Suprapubic skin (tissue), 4 donors: ENCODE data around the gene PPIP5K1. TPM values are rescaled to one million over a fixed set of nuclear protein-coding genes. Genes with fewer than 3 reads are reported as not detected.

Experiments
- DNase-seq, 2 donors: peaks; one replicate each; pipeline ENCODE4 v3.0.0-alpha.2; 2019; ENCODE audit warnings: low spot score in 2 of 2
- H3K27ac ChIP-seq: fragments of 200-600 bp; sonication (generic); one replicate; pipeline ENCODE4 v1.5.1; 2019
- H3K27me3 ChIP-seq: fragments of 200-600 bp; sonication (generic); one replicate; pipeline ENCODE4 v1.5.1; 2019
- H3K36me3 ChIP-seq: fragments of 200-600 bp; sonication (generic); one replicate; pipeline ENCODE4 v1.5.1; 2019
- H3K4me1 ChIP-seq: fragments of 200-600 bp; sonication (generic); one replicate; pipeline ENCODE4 v1.5.1; 2019
- H3K4me3 ChIP-seq: fragments of 200-600 bp; sonication (generic); one replicate; pipeline ENCODE4 v1.5.1; 2019; ENCODE audit warnings: mild to moderate bottlenecking
- H3K9me3 ChIP-seq: fragments of 200-600 bp; sonication (generic); one replicate; pipeline ENCODE4 v1.5.1; 2019
- EP300 ChIP-seq: sonication (generic); formaldehyde crosslinking; IDR thresholded peaks from one replicate; pipeline ENCODE4 v1.6.1; 2017; ENCODE audit warnings: antibody characterized with exemption
- POLR2A ChIP-seq, 2 donors: fragments of 450-650 bp; IDR thresholded peaks; one replicate each; pipeline ENCODE4 v1.6.1; 2017; ENCODE audit warnings: antibody characterized with exemption in 2 of 2, mild to moderate bottlenecking in 2 of 2, moderate library complexity in 2 of 2
- POLR2AphosphoS5 ChIP-seq, 3 donors: sonication (generic); formaldehyde crosslinking; IDR thresholded peaks; one replicate each; pipeline ENCODE4 v1.6.1; 2017; ENCODE audit warnings: antibody characterized with exemption in 3 of 3
- WGBS: methylation state at CpG from one replicate; pipeline ENCODE4 v1.1.5; 2018; 5-methylcytosine and 5-hydroxymethylcytosine counted together
- total RNA-seq, 4 donors: library from RNA; depleted of rRNA; stranded (reverse); fragments of >200 nt; gene quantifications; one replicate each; pipeline ENCODE4 v1.1.0, GENCODE V29; 2016
- TF ChIP-seq, protein P1 (sequence below), 2 donors: fragments of 200-600 bp in 1 of 2; fragments of 450-650 bp in 1 of 2; sonication (generic) in 1 of 2; IDR thresholded peaks; one replicate each; pipeline ENCODE4 v1.5.1; 2016 to 2019; ENCODE audit warnings: antibody characterized with exemption in 2 of 2, mild to moderate bottlenecking in 1 of 2, moderate library complexity in 1 of 2

The PPIP5K1 gene
- total RNA-seq, 4 donors from 2014 or later, result 23.8 to 63.6 (median 32.6) TPM

DNA sequence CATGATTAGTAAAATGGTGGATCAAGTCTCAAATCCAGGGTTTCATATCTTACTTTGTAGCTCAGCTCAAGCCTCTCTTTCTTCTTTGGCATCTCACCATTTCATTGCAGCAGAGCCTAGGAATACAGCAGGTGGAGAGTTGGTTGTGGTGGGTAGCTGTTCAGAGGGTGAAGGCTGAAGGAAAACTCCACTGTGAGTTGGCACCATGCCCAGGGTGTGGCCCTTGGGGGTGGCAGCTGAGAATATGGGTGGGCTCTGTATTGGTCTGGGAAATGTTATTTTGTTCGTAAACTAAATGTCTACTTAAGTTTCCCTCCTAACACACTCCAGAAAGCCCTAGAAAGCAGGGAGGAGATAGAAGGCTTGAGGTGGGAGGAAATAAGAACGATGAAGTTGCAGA is 74.3 kb downstream of the PPIP5K1 start:
- Histone ChIP-seq H3K27ac (peak overlapping the region; percentile 74), H3K4me1 (peaks cover 57% of the 10 kb centered on the region), H3K36me3 (no peaks in the 10 kb centered on the region), H3K27me3 (peaks cover 3% of the 10 kb centered on the region), H3K9me3 (no peaks in the 10 kb centered on the region), H3K4me3 (no peak overlapping the region)
- 35% methylated on average over 2 of the region's 2 CpGs for WGBS
- no peak for TF ChIP-seq POLR2AphosphoS5 (IDR thresholded peaks at IDR 0.05)
- TF ChIP-seq, protein P1, sequence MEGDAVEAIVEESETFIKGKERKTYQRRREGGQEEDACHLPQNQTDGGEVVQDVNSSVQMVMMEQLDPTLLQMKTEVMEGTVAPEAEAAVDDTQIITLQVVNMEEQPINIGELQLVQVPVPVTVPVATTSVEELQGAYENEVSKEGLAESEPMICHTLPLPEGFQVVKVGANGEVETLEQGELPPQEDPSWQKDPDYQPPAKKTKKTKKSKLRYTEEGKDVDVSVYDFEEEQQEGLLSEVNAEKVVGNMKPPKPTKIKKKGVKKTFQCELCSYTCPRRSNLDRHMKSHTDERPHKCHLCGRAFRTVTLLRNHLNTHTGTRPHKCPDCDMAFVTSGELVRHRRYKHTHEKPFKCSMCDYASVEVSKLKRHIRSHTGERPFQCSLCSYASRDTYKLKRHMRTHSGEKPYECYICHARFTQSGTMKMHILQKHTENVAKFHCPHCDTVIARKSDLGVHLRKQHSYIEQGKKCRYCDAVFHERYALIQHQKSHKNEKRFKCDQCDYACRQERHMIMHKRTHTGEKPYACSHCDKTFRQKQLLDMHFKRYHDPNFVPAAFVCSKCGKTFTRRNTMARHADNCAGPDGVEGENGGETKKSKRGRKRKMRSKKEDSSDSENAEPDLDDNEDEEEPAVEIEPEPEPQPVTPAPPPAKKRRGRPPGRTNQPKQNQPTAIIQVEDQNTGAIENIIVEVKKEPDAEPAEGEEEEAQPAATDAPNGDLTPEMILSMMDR (IDR thresholded peaks at IDR 0.05), result no peak
- TF ChIP-seq POLR2A (IDR thresholded peaks at IDR 0.05), result no peak
- no peak for TF ChIP-seq EP300
- DNase-seq, result no peak

- no peak for DNase-seq
- H3K27ac ChIP-seq, result peak overlapping the region; percentile 52
- no peaks in the 10 kb centered on the region for H3K9me3 ChIP-seq
- H3K4me1 ChIP-seq, result peaks cover 66% of the 10 kb centered on the region
- peaks cover 3% of the 10 kb centered on the region for H3K27me3 ChIP-seq
- WGBS, result 62% methylated on average over 4 of the region's 4 CpGs
- no peaks in the 10 kb centered on the region for H3K36me3 ChIP-seq
- no peak overlapping the region for H3K4me3 ChIP-seq
- TF ChIP-seq POLR2AphosphoS5 (IDR thresholded peaks at IDR 0.05), result no peak
- TF ChIP-seq POLR2A (IDR thresholded peaks at IDR 0.05), result no peak
- no peak for TF ChIP-seq EP300
- TF ChIP-seq, protein P1 (IDR thresholded peaks at IDR 0.05), result no peak
These were observed 75.6 kb downstream of the PPIP5K1 start for GRCh38 chr15:43514241-43515057.

GRCh38 chr15:43513550-43513949 is 76.5 kb downstream of the PPIP5K1 start:
- H3K9me3 ChIP-seq, result no peaks in the 10 kb centered on the region
- DNase-seq, result no peak
- no peak overlapping the region for H3K4me3 ChIP-seq
- H3K27ac ChIP-seq, result peak overlapping the region; percentile 52
- 72% methylated on average over 1 of the region's 1 CpG for WGBS
- peaks cover 68% of the 10 kb centered on the region for H3K4me1 ChIP-seq
- no peaks in the 10 kb centered on the region for H3K36me3 ChIP-seq
- no peak for TF ChIP-seq POLR2AphosphoS5 (IDR thresholded peaks at IDR 0.05)
- TF ChIP-seq, protein P1 (IDR thresholded peaks at IDR 0.05), result no peak
- TF ChIP-seq POLR2A (IDR thresholded peaks at IDR 0.05), result no peak
- TF ChIP-seq EP300, result no peak
- H3K27me3 ChIP-seq, result peaks cover 3% of the 10 kb centered on the region

GRCh38 chr15:43511012-43511885 is 78.8 kb downstream of the PPIP5K1 start:
- peaks cover 45% of the 10 kb centered on the region for H3K4me1 ChIP-seq
- 14% methylated on average over 36 of the region's 39 CpGs for WGBS
- H3K27ac ChIP-seq, result peak overlapping the region; percentile 88
- peaks cover 3% of the 10 kb centered on the region for H3K27me3 ChIP-seq
- no peak for DNase-seq
- H3K36me3 ChIP-seq, result no peaks in the 10 kb centered on the region
- TF ChIP-seq POLR2AphosphoS5 (IDR thresholded peaks at IDR 0.05) (no peak), POLR2A (IDR thresholded peaks at IDR 0.05) (peak in 1 of 2 donors; percentile 7)
- TF ChIP-seq, protein P1 (IDR thresholded peaks at IDR 0.05), result no peak
- no peaks in the 10 kb centered on the region for H3K9me3 ChIP-seq
- peak overlapping the region; percentile 70 for H3K4me3 ChIP-seq
